ENCODE data around the gene MYOZ2.

Gene MYOZ2

GRCh38 chr4:119110121-119110520 is 25.5 kb upstream of the MYOZ2 start:
- H3K4me3 ChIP-seq (ENCODE audit: low read depth, low read length), result no peak overlapping the region
- no peak for TF ChIP-seq CTCF (IDR thresholded peaks at IDR 0.05; ENCODE audit: control insufficient read depth, extremely low read depth, insufficient read depth)
- DNase-seq (ENCODE audit: low read depth), result no peak

GRCh38 chr4:119111296-119111695 is 24.3 kb upstream of the MYOZ2 start:
- no peak for DNase-seq (ENCODE audit: low read depth)
- no peak for TF ChIP-seq CTCF (IDR thresholded peaks at IDR 0.05; ENCODE audit: control insufficient read depth, extremely low read depth, insufficient read depth)
- H3K4me3 ChIP-seq (ENCODE audit: low read depth, low read length), result no peak overlapping the region

GRCh38 chr4:119113033-119113655 is 22.5 kb upstream of the MYOZ2 start:
- no peak overlapping the region for H3K4me3 ChIP-seq (ENCODE audit: low read depth, low read length)
- no peak for DNase-seq (ENCODE audit: low read depth)
- TF ChIP-seq CTCF (IDR thresholded peaks at IDR 0.05; ENCODE audit: control insufficient read depth, extremely low read depth, insufficient read depth), result no peak

GRCh38 chr4:119116021-119116420 is 19.6 kb upstream of the MYOZ2 start:
- no peak for TF ChIP-seq CTCF (IDR thresholded peaks at IDR 0.05; ENCODE audit: control insufficient read depth, extremely low read depth, insufficient read depth)
- no peak for DNase-seq (ENCODE audit: low read depth)
- H3K4me3 ChIP-seq (ENCODE audit: low read depth, low read length), result no peak overlapping the region

GRCh38 chr4:119116925-119117900 is 18.4 kb upstream of the MYOZ2 start:
- DNase-seq (ENCODE audit: low read depth), result no peak
- TF ChIP-seq CTCF (IDR thresholded peaks at IDR 0.05; ENCODE audit: control insufficient read depth, extremely low read depth, insufficient read depth), result no peak
- no peak overlapping the region for H3K4me3 ChIP-seq (ENCODE audit: low read depth, low read length)

- no peak for DNase-seq (ENCODE audit: low read depth)
- no peak overlapping the region for H3K4me3 ChIP-seq (ENCODE audit: low read depth, low read length)
- TF ChIP-seq CTCF (IDR thresholded peaks at IDR 0.05; ENCODE audit: control insufficient read depth, extremely low read depth, insufficient read depth), result no peak
Observed at GRCh38 chr4:119118397-119118796, 17.2 kb upstream of the MYOZ2 start.

Measured in LNCaP clone FGC (cell line).